ENCODE measurements around the gene SLC25A12.
"Not testable (repeated sequence)": the region's sequence is repeated elsewhere in the genome, so short reads cannot be mapped to it uniquely, and the experiment has no call there.

SLC25A12 gene, protein sequence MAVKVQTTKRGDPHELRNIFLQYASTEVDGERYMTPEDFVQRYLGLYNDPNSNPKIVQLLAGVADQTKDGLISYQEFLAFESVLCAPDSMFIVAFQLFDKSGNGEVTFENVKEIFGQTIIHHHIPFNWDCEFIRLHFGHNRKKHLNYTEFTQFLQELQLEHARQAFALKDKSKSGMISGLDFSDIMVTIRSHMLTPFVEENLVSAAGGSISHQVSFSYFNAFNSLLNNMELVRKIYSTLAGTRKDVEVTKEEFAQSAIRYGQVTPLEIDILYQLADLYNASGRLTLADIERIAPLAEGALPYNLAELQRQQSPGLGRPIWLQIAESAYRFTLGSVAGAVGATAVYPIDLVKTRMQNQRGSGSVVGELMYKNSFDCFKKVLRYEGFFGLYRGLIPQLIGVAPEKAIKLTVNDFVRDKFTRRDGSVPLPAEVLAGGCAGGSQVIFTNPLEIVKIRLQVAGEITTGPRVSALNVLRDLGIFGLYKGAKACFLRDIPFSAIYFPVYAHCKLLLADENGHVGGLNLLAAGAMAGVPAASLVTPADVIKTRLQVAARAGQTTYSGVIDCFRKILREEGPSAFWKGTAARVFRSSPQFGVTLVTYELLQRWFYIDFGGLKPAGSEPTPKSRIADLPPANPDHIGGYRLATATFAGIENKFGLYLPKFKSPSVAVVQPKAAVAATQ

GRCh38 chr2:171893824-171894611 is at the start of gene SLC25A12:
Gene SLC25A12, minus strand, starts transcription at chr2:171894244. Its CDS starts 30 bp downstream, at chr2:171894214.
- peak; percentile 88 for DNase-seq

GRCh38 chr2:171941316-171941699 is 47.3 kb upstream of the SLC25A12 start:
- no peak for DNase-seq

DNA sequence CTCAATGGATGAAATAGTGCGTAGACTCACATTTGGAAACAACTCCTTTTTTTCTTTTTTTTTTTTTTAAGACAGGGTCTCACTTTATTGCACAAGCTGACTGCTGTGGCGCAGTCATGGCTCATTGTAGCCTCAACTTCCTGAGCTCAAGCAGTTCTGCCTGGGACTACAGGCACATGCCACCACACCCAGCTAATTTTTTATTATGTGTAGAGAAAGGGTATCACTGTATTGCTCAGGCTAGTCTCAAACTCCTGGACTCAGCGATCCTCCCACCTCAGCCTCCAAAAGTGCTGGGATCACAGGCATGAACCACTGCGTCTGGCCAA is 45.7 kb upstream of the SLC25A12 start:
- DNase-seq: no peak

DNA sequence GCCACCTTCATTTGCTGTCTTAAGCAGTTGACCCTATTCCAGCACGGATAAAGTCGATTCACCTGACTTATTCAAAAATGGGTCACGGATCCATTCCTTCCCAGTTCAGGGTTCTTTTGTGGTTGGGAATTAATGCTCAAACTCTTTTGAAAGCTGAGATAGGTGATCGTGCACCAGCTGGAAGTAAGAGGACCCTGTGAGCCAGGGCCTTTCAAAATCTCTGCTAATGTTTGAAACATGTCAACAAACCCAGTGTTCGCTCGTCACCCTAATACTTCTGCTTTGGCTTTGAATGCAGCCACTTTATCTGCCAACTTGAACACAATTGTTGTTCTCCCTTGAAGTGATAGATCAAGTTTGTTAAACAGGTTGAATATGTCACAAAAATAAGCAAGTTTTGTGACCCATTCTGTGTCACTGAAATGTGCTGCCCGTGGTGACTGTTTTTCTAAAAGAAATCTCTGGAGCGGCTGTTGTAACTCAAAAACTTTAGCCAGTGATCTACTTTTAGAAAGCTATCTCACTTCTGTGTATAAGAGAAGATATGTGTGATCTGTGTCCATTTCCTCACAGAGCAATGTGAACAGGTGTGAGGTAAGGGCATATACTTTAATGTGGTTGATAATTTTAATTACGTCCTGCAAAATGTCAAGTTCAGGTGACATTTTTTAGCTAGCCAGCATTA is 45.2 kb upstream of the SLC25A12 start:
- DNase-seq: no peak

DNA sequence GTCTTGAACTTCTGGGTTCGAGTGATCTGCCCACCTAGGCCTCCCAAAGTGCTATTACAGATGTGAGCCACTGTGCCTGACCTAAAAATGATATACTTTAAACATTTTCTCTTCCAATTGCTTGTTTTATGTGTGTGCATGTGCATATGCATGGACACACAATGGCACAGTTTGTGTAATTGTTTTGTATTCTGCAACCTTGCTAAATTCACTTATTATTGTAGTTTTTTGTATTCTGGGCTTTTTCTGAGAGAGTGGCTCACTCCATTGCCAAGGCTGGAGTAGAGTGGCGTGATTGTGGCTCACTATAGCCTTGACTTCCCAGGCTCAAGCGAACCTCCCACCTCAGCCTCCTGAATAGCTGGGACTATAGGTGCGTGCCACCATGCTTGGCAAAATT is 36.3 kb upstream of the SLC25A12 start:
- no peak for DNase-seq

DNA sequence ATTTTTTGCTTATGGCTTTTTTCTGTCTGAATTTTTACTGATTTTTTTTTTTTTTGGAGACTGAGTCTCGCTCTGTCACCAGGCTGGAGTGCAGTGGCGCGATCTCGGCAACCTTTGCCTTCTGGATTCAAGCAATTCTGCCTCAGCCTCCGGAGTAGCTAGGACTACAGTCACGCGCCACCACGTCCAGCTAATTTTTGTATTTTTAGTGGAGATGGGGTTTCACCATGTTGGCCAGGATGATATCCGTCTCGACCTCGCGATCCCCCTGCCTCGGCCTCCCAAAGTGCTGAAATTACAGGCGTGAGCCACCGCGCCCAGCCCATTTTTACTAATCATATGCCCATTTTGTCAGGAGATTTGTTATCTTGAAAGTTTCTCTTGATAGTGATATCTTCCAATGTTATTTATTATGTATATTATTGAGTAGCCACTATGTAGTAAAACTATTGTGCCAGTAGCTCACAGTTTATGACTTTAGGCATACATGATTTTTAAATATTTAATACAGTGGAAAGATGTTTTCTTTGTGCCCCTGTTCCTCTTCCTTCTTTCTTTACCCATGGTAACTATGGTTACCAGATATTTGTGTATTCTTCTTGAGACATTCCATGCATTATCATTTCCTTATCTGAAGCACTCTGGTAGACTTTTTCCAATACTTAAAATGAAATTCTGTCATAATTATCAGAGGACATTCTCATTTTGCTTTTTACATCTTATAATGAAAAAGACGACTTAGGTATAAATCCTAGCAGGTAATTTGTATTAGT is 30.3 kb upstream of the SLC25A12 start:
- no peak for DNase-seq

- DNase-seq: peak; percentile 74
Observed at GRCh38 chr2:171923206-171923605, 29.2 kb upstream of the SLC25A12 start.

GRCh38 chr2:171922230-171923022 is 28.4 kb upstream of the SLC25A12 start, which contains the start of gene HAT1:
Gene HAT1, plus strand, starts transcription at chr2:171922461. Its CDS starts 40 bp downstream, at chr2:171922501.
- DNase-seq: peak; percentile 98

DNA sequence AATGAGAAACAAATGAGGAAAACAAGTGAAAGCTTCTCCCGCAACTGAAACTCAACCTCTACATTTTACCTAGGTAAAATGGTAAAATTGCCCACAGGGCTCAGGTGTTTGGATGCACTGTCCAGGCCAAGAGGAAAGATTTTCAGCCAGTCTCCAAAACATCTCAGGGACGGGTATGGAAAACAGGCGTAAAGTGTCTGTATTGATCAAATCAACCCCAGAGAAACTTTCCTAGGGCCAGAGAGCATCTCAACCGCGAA is 27.9 kb upstream of the SLC25A12 start:
- no peak for DNase-seq

DNA sequence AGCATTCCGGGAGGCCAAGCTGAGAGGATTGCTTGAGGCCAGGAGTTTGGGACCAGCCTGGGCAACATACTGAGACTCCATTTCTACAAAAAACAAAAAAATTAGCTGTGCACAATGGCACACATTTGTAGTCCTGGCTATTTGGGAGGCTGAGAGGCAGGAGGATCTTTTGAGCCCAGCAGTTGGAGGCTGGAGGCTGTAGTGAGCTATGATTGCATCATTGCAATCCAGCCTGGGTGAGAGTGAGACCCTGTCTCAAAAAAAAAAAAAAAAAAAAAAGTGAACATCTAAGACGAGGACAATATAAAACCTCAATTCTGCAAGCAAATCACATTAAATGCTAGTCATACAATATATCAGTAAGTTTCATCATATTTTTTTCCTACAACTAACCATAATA is 25.4 kb upstream of the SLC25A12 start:
- no peak for DNase-seq

DNA sequence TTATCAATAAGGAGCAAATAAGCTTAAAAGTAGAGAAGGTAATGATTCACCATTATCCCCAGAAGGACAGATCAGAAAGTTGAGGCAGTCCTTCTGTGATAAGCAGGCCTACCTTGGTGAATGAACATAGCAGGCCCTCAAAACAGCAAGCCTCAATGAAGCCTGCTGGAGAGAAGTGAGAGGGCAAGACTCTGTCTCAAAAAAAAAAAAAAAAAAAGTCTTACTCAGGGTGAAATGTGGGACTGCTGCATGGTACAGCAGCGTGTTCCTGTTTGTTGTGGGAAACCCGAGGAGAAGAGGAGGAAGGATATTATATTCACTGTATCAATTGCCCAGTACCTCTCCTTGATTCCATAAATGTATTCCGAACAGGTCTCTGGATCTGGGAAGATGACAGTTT is 19.5 kb upstream of the SLC25A12 start:
- no peak for DNase-seq

GRCh38 chr2:171910494-171910893 is 16.4 kb upstream of the SLC25A12 start:
- no peak for DNase-seq

DNA sequence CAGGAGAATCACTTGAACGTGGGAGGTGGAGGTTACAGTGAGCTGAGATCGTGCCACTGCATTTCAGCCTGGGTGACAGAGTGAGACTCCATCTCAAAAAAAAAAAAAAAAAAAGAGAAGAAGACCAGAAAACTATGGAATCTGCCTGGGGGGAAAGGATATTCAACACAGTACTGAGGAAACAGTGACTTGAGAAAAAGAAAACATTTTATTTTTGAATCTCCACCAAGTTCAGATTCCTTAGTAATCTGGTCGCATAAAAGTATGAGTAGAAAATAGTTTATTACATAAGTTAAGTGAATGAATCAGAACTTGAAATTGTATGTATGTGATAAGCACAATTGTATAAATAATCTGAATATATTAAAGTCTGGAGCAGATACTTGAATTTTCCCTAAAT is 15.2 kb upstream of the SLC25A12 start:
- no peak for DNase-seq

DNA sequence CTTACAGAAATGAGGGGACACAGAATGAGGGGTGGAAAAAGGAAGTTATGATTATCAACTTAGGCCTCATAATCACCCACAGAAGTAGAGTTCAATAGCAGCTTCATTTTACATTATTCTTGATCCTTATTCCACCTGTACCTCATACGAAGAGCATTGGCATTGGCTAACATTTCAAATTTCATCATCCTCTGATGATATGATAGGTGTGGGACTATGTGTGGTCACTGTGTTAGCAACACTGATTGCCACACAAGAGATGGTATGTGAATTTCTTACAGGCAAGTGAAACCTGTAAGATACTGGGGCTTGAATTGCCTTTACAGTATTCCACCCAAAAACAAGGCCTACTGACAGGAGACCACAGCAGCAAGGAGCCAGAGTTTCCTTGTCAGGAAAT is 14.2 kb upstream of the SLC25A12 start:
- DNase-seq: no peak

- no peak for DNase-seq
Observed at GRCh38 chr2:171902840-171903420, 8.9 kb upstream of the SLC25A12 start.

DNA sequence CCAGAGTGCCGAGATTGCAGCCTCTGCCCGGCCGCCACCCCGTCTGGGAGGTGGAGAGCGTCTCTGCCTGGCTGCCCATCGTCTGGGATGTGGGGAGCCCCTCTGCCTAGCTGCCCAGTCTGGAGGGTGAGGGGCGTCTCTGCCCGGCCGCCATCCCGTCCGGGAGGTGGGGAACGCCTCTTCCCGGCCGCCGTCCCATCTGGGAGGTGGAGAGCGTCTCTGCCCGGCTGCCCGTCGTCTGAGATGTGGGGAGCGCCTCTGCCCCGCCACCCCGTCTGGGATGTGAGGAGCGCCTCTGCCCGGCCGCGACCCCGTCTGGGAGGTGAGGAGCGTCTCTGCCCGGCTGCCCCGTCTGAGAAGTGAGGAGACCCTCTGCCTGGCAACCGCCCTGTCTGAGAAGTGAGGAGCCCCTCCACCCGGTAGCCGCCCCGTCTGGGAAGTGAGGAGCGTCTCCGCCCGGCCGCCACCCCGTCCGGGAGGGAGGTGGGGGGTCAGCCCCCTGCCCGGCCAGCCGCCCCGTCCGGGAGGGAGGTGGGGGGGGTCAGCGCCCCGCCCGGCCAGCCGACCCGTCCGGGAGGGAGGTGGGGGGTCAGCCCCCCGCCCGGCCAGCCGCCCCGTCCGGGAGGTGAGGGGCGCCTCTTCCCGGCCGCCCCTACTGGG is 5.7 kb upstream of the SLC25A12 start:
- DNase-seq: not testable (repeated sequence)

DNA sequence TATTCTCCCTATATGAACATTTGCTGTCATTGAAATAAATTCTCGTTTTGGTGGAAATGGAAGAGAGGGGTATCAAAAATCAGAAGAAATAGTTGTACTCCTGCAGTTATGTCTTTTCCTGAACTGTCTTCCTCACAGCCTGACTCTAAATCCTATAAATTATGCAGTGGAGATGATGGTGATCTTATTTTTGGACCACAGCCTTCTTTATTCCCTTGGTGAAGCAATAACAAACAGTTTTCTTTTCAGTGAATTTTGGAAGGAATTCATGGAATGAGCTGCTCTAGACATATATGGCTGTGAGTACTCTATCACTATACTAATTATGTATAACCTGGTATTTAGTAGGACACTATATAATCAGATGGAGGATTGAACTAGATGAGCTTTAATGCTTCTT is 1.7 kb upstream of the SLC25A12 start:
- DNase-seq: no peak

DNA sequence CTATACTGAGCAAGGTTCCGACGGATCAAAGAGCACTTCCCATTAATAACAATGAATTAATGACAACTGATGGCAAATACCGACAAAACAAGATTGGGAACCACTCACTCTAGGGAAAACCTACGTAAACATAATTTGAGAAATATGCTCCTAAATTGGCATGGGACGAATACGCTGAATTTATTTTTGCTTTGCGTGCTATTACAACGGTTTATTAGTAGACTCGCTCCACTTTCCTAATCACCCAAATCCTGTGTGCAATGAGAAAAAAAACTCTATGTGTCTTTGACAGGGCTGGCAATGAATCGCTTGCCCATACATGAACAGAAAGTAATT is 536 bp upstream of the SLC25A12 start:
- no peak for DNase-seq

- peak; percentile 52 for DNase-seq
Observed at GRCh38 chr2:171893196-171893823, 734 bp downstream of the SLC25A12 start.

- DNase-seq: peak; percentile 37
Observed at GRCh38 chr2:171889808-171890207, 4.2 kb downstream of the SLC25A12 start.
